Activated T-cell treated with anti-CD3 and anti-CD28 coated beads for 4 hours (primary cell): Measurements from ENCODE around the gene FAM227A.

Experiments used
- DNase-seq: peaks from one replicate; pipeline ENCODE4 v3.0.0-alpha.2; 2020

Gene FAM227A

GRCh38 chr22:38656256-38657044 is at the start of gene FAM227A, which contains the start of gene CBY1:
Gene FAM227A, minus strand, starts transcription at chr22:38656392. Its CDS starts 6,224 bp downstream, at chr22:38650168.
Gene CBY1, plus strand, starts transcription at chr22:38656638. Its CDS starts 11,417 bp downstream, at chr22:38668055.
- DNase-seq, result peak; percentile 70

GRCh38 chr22:38705235-38706100 is 49.3 kb upstream of the FAM227A start, which contains the start of gene GTPBP1:
Gene GTPBP1, plus strand, starts transcription at chr22:38705944. Its CDS starts 12 bp downstream, at chr22:38705956.
- peak; percentile 93 for DNase-seq

- DNase-seq, result no peak
Observed at GRCh38 chr22:38704654-38705234, 48.6 kb upstream of the FAM227A start.

- peak; percentile 98 for DNase-seq
Observed at GRCh38 chr22:38700789-38701628, 44.8 kb upstream of the FAM227A start, which contains the start of gene JOSD1. Gene JOSD1, minus strand, starts transcription at chr22:38700943. Its CDS starts 956 bp downstream, at chr22:38699987.

DNA sequence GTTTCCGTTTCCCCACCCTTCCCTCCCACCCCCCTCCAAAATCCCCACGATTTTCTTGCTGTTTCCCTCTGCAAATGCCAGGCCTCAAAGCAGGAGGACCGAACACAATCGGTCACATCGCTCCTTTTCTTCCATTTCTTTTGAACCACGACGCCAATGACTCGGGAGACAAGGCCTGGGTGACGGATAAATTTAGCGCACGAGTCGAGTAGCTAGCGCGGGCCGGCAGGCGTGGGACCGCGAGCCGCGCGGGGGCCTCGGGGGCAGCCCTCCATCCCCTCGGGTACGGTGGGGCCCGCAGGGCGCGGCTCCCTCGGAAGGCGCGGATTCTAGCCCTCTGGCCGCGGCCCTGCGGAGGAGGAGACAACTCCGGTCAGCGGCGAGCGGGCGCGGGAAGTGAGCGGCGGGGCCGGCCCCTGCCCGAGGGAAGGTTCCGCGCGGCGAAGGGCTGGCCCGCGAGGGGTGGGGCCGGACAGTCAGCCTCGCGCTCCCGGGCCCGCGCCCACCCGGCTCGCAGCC is 44.1 kb upstream of the FAM227A start:
- no peak for DNase-seq

- no peak for DNase-seq
Observed at GRCh38 chr22:38699784-38700183, 43.6 kb upstream of the FAM227A start.

GRCh38 chr22:38699143-38699542 is 43.0 kb upstream of the FAM227A start:
- no peak for DNase-seq

DNA sequence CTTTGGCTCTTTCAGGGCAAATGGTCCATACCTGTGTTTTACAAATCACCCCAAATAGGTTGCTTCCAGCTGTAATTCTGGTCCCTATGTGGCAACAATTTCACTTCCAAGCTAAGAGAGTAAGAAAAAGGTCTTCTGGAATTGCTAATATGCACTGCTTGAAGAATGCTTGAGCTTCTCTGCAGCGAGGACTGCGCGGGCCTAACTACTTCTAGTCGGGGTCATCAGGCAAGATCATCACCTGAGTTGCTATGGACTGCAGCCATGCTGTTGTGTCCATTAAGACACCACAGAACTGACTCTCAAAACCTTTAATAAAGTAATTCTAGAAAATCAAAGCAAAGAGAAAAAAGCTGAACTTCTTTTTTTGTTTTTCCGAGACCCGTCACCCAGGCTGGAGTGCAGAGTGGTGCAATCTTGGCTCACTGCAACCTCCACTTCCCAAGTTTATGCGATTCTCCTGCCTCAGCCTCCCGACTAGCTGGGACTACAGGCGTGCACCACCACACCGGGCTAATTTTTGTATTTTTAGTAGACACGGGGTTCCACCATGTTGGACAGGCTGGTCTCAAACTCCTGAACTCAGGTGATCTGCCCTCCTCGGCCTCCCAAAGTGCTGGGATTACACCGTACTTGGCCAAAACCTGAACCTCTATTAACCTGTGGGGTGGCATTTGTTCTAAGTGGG is 42.4 kb upstream of the FAM227A start:
- DNase-seq, result no peak

DNA sequence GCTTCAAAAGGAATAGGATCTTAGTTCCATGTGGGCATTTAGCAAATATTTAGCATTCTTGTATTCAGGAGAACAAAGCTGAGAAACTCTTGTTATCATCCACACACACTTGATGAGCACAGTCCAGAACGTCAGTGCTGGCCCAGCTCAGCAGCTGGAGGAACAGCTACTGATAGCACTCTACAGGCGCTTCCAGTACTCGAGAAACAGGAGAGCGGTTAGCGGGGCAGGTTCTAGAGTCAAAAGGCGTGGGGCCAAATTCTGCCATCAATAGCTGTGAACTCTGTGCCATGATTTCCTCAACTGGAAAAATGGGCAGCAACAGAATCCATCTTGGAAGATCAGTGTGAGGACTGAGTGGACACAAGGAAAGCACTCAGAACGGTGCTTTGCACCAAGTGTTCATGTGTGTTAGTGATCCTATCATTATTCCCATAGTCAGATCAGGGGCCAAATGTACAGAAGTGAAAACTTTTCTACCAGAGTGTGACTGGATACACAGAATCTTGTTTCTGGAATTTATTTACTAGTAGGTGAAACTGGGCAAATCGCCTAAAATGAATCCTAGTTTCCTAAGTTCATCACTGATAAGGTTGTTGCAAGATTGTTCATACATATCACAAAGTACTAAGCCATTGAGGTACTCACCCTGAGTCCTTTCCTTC is 41.4 kb upstream of the FAM227A start:
- no peak for DNase-seq

DNA sequence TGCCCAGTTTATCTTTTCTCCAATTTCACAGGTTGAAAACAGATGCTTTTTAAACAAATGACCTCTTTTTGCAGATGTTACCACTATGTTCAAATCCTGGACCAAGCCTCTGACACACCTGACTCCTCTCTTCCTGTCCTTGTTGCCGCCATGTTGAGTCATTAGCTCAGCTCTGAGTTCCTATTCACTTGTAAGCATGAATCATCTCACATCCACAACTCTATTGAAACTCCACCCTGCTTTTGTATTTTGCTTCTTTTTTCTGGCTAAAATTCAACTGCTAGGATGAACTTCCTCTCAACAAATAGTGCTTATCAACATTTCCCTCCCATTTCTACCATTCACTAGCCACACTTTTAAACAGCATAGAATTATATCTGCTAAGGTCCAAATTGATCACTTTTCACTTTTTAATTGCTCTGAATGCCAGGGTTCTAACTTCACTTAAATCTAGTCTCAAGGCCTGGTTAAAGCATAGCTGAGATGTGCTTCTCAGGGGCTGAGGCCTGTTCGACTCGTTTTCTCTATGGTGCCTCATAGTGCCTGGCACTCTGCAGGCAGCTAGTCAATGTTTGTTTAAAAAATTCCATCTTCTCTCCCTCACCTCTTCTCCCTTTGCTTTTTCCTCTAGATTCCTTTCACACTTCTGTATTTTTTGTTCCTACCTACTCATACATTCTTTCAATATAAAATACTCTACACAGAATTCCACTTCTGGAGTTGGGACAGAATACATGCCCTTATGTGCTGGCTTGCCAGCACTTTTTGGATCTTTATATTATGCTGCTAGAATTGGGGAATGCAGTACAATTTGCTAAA is 40.6 kb upstream of the FAM227A start:
- DNase-seq, result no peak

DNA sequence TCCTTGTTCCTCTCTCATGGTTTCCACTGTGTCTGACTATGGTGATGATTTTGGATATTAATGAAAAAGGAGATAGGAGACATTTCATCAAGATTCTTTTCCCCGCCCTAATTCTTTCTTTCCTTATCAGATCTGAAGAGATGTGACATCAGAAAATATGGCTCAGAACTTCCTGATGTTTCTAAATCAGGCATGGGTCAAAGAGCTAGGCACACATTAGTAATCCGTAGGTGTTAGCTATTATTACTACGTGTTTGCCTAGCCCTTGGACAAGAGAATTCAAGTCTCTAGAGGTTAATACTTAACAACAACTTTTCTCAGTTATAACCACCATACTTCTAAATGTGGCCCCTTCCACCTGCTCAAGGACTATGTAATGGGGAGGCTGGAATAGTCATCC is 38.7 kb upstream of the FAM227A start:
- DNase-seq, result no peak

DNA sequence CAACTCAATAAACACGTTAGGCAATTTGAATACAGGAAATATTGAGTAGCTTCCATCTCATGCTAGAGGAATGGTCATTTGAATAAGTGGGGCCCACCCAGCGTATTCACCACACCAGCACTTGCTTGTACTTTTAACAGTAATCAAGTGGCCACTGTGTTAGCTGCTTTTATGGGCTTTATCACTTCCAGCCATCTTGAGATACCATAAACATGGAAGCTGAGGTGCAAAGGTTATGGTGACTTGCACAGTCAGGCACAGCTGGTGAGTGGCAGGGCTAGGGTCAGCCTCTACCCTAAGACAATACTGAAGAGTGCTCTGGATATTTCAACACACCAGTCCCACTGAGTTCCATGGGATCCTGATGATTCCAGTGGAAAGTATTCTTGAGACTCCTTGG is 37.9 kb upstream of the FAM227A start:
- no peak for DNase-seq

- no peak for DNase-seq
Observed at GRCh38 chr22:38689651-38690050, 33.5 kb upstream of the FAM227A start.

GRCh38 chr22:38685761-38686160 is 29.6 kb upstream of the FAM227A start:
- no peak for DNase-seq

DNA sequence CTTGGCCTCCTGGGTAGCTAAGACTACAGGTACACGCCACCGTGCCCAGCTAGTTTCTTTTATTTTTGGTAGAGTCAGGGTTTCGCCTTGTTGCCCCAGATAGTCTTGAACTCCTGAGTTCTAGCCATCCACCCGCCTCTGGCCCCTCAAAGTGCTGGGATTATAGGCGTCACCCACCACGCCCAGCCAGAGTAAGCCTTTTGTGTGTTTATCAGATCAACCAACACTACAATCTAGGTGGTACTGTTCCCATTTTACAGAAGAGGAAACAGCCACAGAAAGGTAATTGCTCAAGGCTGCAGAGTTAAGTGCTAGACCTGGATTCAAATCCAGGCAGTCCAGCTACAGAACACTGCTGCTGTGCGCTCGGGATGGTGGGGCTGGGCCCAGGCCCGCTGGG is 28.7 kb upstream of the FAM227A start:
- no peak for DNase-seq

DNA sequence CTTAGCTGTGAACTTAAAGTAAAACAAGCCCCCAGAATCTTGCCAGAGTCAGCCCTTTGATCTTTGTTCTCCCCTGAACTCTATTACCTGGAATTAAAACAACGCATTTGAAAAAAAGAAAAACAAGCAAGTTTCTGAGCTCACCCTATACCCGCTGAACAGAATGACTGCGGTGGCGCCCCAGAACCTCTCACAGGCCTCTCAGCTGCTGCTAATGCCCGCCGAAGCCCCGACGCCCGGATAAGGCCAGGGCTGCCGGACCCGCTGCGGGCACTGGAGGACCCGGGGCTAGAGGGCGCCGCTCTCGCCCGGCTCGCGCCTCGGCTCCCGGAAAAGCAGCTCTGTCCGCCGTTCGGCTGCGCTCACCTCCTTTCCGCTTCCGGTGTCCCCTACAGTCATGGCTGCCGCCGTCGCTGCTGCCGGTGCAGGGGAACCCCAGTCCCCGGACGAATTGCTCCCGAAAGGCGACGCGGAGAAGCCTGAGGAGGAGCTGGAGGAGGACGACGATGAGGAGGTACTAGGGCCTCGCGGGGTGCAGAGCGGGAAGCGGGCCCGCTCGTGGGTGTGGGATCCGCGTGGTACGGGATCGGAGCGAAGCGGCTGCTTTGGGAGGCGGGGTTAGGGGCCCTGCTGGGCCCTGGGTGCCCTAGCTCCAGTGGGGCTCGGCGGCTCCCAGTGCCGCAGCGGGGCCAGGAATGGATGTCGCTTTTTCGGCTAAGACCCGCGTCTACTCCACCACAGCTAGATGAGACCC is 25.6 kb upstream of the FAM227A start, which contains the start of gene TOMM22:
Gene TOMM22 (plus strand): TSS at position 376 of the 754 bp plus-strand sequence. CDS start 22 bp downstream, at position 398.
- peak; percentile 72 for DNase-seq

- no peak for DNase-seq
Observed at GRCh38 chr22:38675833-38676232, 19.6 kb upstream of the FAM227A start.

DNA sequence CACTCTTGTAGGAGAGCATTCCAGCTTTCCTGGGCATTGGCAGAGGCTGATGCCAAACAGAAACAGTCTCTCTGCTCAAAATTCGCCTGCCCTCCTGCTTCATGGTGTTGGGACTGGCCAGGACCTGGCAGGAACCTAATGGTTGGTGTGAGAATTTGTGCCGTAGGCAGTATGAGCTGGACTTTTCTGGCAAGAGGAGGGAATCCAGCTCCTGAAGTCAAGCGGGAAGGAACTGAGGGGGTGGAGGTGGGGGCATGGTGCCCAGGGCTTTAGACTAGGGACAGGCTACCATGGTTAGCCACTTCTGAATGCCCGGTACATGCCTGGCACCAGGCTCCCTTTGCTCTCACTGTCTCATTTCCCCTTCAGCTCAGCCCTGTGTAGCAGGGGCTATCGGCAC is 18.7 kb upstream of the FAM227A start:
- no peak for DNase-seq
